ENCODE data around the gene LARP1.

LARP1 gene

DNA sequence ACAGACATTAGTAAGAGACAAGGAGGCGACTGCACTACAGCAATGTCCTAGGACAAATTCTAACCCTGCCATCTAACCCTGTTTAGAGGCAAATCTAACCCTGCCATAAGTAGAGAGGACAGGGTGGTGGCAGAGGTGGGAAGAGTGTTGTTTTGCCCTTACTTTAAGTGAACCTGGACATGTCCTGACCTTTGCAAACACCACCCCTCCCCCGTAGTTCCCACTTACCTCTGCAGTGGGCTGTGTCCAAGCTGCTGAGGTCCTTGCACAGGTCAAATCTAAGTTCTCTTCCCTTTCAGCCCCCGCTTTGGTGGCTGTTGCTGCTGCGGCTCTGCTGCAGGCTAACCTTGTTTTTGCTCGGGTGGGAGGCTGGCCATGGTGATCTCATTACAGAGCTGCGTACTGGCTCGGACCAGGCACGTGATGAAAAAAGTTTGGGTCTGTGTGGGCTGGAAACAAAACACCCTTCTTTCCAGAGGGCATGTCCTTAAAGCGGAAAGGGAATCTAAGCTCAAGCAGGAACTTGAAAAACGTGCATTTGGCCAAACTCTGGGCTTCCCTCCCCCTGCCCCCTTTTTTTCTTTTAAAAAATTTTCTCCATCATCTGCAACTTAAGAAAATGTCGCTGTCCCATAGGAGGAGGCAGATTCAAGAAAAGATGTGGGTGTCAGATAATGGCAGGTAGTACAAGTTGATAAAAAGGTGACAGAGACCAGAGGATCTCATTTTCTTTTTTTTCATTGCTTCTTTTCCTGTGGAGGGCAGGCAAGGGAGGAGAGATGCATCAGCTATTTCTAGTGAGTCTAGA is 95.3 kb downstream of the LARP1 start, which contains the start of gene FAXDC2:
Gene FAXDC2, minus strand, starts transcription at position 349 of the 808 bp plus-strand sequence. CDS start 12,425 bp downstream, outside the sequence.
- FAIRE-seq, result no peak
- TF ChIP-seq POLR2A (IDR thresholded peaks at IDR 0.05; ENCODE audit: low read depth, low read length), result no peak
- no peak for TF ChIP-seq POLR2AphosphoS5 (IDR thresholded peaks at IDR 0.05; ENCODE audit: low read depth, low read length)
- TF ChIP-seq TAF1 (IDR thresholded peaks at IDR 0.05; ENCODE audit: borderline replicate concordance, low read depth, low read length), result no peak
- DNase-seq (ENCODE audit: insufficient read length), result no peak

DNA sequence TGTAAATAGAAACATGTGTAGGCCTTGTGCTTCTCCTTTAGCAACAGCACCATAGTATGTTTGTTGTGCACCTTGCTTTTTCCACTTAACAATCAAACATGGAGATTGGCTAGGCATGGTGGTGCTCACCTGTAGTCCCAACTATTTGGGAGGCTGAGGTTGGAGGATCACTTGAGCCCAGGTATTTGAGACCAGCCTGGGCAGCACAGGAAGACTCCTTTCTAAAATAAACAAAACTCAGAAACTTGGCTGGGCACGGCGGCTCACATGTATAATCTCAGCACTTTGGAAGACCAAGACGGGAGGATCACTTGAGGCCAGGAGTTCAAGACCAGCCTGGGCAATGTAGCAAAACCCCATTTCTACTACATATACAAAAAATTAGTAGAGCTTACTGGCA is 96.2 kb downstream of the LARP1 start:
- TF ChIP-seq TAF1 (IDR thresholded peaks at IDR 0.05; ENCODE audit: borderline replicate concordance, low read depth, low read length) (no peak), POLR2AphosphoS5 (IDR thresholded peaks at IDR 0.05; ENCODE audit: low read depth, low read length) (no peak), POLR2A (IDR thresholded peaks at IDR 0.05; ENCODE audit: low read depth, low read length) (no peak)
- FAIRE-seq, result no peak
- DNase-seq (ENCODE audit: insufficient read length), result no peak

DNA sequence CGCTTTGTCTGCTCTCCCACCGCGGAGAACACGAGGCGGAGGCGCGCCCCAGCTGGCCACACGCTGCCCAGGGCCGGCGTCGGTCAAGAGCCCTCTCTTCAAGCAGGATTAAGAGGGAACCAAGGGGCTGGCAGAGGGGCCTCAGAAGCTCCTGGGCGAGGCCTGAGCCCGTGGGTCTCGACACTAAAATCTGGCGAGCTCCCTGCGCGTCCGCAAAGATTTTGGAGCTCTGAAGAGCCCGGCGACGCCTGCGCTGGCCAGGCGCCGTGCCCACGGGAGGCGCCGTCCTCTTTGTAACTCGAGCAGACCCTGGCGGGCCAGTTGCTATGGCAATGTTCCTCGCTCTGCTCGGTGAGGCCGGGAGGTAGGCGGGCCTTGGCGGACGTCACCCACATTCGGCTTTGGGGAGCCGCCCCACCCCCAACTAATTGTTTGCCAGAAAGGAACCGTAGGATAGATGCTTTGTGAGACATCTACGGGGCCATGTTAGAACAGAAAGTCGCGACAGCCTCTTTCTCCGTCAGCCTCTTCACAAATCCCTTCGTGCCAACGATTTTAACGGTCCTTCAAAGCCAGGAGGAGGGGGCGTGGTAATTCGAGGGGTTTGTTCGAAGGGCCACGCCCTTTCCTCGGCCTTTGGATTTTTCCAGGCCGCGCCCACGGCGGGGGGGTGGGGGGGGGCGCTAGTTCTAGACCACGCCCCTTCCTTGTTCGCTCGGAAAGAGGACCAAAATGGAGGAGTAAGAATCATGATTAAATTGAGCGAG is 102.5 kb downstream of the LARP1 start:
- no peak for TF ChIP-seq TAF1 (IDR thresholded peaks at IDR 0.05; ENCODE audit: borderline replicate concordance, low read depth, low read length)
- peak; percentile 62; the same call in 1 of the 2 replicates for TF ChIP-seq POLR2A (IDR thresholded peaks at IDR 0.05; ENCODE audit: low read depth, low read length)
- TF ChIP-seq POLR2AphosphoS5 (IDR thresholded peaks at IDR 0.05; ENCODE audit: low read depth, low read length), result peak; percentile 23
- FAIRE-seq, result peak; percentile 83
- DNase-seq (ENCODE audit: insufficient read length), result peak; percentile 69

DNA sequence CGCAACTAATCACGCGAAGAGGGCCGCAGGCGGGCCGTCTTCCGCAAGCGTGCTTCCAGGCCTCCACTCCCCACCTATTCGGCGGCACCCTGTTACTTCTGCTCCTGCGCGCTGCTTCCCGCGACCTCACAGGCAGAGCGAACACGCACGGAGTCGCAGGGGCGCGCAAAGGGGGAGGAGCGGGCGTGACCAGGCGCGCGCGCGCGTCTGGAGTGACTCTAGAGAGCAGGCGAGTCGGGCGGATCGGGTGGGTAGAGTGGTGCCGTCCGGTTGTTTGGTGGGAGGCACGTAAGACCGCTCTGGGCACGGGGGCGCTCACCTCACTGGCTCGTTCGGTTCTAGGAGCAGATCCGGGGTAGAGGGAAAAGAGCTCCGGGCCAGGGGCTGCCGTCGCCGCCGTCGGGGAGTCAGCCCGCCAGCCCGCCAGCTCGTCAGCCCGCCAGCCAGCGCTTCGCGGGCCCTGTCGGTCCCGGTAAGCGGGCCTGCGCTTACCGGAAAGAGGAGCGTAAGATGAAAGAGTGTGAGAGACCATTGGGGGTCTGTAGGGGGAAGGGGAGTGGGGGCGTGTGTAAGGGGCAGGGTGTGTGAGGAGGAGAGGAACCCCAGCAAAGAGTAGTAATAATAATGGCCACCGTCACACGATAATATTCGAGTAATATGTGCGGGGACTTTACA is 103.3 kb downstream of the LARP1 start, which contains the start of gene CNOT8:
Gene CNOT8, plus strand, starts transcription at position 331 of the 675 bp plus-strand sequence. CDS start 4,652 bp downstream, outside the sequence.
- peak; percentile 70 for DNase-seq (ENCODE audit: insufficient read length)
- TF ChIP-seq TAF1 (IDR thresholded peaks at IDR 0.05; ENCODE audit: borderline replicate concordance, low read depth, low read length) (peak; percentile 82), POLR2AphosphoS5 (IDR thresholded peaks at IDR 0.05; ENCODE audit: low read depth, low read length) (peak; percentile 78), POLR2A (IDR thresholded peaks at IDR 0.05; ENCODE audit: low read depth, low read length) (peak; percentile 85)
- peak; percentile 91 for FAIRE-seq

DNA sequence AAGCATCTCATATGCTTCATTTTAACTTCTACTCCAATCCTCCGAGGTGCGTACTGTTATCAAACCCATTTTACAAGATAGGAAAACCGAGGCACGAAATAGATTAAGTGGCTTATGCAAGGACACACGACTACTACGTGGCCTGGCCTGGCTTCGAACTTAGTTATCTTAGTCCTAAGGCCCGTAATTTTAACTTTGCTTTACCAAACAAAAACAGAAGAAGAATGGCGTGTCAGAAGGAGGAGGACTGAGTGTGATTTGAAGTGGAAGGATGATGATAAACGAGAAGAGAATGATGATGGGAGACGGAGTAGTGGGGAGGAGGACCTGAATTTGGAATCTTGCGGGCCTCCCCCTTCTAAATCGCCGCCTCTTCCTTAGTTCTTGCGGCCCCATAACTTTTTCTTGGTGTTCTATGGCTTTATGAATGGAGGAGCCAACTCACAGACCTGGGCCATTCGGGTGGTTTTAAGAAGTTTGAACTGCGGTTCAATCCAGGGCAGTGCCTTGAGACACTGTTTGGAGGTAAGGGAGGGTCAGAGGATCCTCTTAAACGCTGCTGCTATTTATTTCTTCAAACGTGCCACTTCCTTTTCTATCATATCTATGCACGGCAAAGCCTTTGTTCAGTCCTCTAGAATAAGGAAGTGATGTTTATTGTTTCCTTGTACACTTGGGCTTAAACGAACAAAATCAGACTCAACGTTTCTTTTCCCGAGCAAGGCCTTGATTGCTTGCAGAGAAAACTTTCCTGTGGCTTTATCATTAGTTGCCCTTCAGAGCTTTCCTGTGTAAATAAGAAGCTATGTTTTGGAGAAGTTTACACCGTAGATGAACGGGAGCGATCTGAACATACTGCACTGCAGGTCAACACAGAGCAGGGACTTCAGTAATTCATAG is 104.0 kb downstream of the LARP1 start:
- no peak for TF ChIP-seq TAF1 (IDR thresholded peaks at IDR 0.05; ENCODE audit: borderline replicate concordance, low read depth, low read length)
- peak; percentile 32; the same call in 1 of the 2 replicates for TF ChIP-seq POLR2A (IDR thresholded peaks at IDR 0.05; ENCODE audit: low read depth, low read length)
- no peak for TF ChIP-seq POLR2AphosphoS5 (IDR thresholded peaks at IDR 0.05; ENCODE audit: low read depth, low read length)
- FAIRE-seq, result no peak
- no peak for DNase-seq (ENCODE audit: insufficient read length)

- no peak for FAIRE-seq
Measured at GRCh38 chr5:154860123-154860522, 104.9 kb downstream of the LARP1 start.

DNA sequence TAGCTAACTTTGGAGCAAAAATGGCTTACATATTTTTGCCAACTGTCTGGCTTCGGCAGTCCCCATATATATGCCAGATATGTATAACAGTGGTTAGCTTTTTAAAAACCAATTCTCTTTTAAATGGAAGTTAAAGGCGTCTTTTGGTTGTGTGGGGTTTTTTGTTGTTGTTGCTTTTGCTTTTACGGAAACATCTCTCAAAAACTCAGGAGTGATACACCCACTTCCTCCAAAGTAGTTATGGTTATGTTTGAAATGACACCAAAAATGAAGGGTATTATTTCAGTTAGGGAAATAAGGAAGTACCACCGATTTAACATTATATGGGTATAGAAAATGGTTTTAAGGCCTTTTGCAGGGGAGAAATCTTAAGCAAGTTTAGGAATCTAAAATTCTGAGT is 105.6 kb downstream of the LARP1 start:
- TF ChIP-seq TAF1 (IDR thresholded peaks at IDR 0.05; ENCODE audit: borderline replicate concordance, low read depth, low read length) (no peak), POLR2AphosphoS5 (IDR thresholded peaks at IDR 0.05; ENCODE audit: low read depth, low read length) (no peak), POLR2A (IDR thresholded peaks at IDR 0.05; ENCODE audit: low read depth, low read length) (no peak)
- FAIRE-seq (no peak), DNase-seq (ENCODE audit: insufficient read length) (no peak)

More at GRCh38 chr5:154860123-154860522, 104.9 kb downstream of the LARP1 start:
- TF ChIP-seq TAF1 (IDR thresholded peaks at IDR 0.05; ENCODE audit: borderline replicate concordance, low read depth, low read length) (no peak), POLR2A (IDR thresholded peaks at IDR 0.05; ENCODE audit: low read depth, low read length) (no peak), POLR2AphosphoS5 (IDR thresholded peaks at IDR 0.05; ENCODE audit: low read depth, low read length) (no peak)
- no peak for DNase-seq (ENCODE audit: insufficient read length)

DNA sequence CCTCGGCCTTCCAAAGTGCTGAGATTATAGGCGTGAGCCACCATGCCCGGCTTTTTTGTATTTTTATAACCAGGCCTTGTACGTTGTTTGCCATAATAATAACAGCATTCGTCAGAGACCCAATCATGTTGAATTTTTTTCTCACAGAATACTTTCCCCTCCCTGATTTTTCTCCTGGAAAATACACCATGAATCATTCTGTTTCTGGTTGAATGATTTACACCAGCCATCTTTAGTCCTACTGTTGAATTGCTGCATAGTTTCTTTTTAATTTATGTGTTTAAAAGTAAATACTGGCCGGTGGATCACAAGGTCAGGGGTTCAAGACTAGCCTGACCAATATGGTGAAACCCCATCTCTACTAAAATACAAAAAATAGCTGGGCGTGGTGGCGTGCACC is 106.8 kb downstream of the LARP1 start:
- no peak for DNase-seq (ENCODE audit: insufficient read length)
- no peak for FAIRE-seq
- no peak for TF ChIP-seq TAF1 (IDR thresholded peaks at IDR 0.05; ENCODE audit: borderline replicate concordance, low read depth, low read length)
- no peak for TF ChIP-seq POLR2A (IDR thresholded peaks at IDR 0.05; ENCODE audit: low read depth, low read length)
- TF ChIP-seq POLR2AphosphoS5 (IDR thresholded peaks at IDR 0.05; ENCODE audit: low read depth, low read length), result no peak

- FAIRE-seq, result no peak
- TF ChIP-seq TAF1 (IDR thresholded peaks at IDR 0.05; ENCODE audit: borderline replicate concordance, low read depth, low read length) (no peak), POLR2A (IDR thresholded peaks at IDR 0.05; ENCODE audit: low read depth, low read length) (no peak), POLR2AphosphoS5 (IDR thresholded peaks at IDR 0.05; ENCODE audit: low read depth, low read length) (no peak)
- DNase-seq (ENCODE audit: insufficient read length), result no peak
Measured at GRCh38 chr5:154862766-154863165, 107.6 kb downstream of the LARP1 start.
